ENCODE results near the gene RASGRP1.
A peak's percentile ranks its signal among the peaks of the same experiment; 100 is the strongest.

RASGRP1 gene

DNA sequence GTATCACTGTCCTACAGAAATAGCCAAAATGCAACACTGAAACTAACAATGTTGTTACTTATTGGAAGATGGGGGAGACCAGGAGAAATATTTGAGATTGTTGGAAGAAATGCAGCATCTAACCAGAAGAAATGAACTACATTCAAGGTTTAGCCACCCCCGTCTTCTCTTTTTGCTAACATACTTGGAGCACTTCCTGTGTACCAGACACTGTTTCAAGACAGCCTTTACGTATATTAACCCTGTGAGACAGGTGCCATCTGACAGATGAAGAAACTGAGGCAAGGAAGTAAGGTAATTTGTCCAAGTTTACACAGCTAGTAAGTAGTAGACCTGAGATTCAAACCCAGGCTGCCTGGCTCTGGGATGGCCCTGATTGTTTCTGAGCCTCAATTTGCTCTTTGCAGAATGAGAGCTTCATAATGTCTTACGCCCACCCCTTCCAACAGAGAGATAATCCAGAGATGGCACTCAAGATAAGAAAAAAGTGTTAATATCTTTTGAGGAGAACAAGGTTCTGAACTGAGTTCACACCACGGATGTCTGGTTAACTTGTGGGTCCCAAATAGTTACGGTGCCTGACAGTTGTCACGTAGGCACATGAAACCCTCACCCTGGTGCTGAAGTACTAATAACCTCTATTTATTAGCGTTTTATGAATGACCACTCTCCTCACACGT lies 26.1 kb downstream of the RASGRP1 start:
- DNase-seq (ENCODE audit: insufficient read length, low spot score) = no peak
- FAIRE-seq = no peak

DNA sequence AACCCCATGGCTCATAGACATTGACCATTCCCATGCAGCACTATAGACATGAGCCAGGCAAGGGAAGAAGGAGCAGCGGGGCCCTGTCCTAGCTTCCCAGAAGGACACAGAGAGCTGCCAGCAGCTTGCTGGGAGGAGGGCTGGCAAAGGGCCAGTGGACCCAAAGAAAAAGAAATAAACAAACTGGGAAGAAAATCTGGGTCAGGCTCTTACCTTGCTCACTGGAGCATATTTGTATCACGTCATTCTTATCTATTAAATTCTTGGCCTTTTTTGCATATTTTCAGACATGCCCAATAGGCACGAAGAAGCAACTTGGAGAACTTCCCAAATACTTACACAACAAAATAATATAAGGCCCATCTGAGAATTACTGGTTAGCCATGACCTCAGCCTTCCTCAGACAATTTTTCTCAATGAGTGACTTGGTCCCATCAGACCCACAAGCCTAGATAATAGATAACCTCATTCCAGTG lies 28.4 kb downstream of the RASGRP1 start:
- no peak for FAIRE-seq
- no peak for DNase-seq (ENCODE audit: insufficient read length, low spot score)

- DNase-seq (ENCODE audit: insufficient read length, low spot score) (no peak), FAIRE-seq (no peak)
These were observed 29.0 kb downstream of the RASGRP1 start for GRCh38 chr15:38535491-38536200.

- DNase-seq (ENCODE audit: insufficient read length, low spot score) (no peak), FAIRE-seq (no peak)
These were observed 29.9 kb downstream of the RASGRP1 start for GRCh38 chr15:38534691-38535090.

DNA sequence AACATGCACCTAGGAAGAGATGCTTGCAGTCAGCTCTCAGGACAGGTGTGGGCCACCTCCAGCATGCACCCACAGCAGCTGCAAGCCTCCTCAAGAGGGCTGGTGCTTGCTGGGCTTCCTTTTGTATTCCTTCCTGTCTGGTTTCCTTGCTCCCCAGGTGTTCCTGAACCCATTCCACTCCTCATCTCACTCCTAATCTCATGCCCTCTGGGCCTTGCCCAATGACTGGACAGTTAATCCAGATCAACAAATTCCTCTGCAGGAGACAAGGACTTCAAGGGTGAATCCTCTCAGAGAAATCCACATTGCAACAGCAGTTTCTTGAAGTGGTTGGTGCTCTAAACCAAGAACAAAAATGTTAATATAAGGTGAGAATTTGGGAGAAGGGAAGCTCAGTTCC lies 30.7 kb downstream of the RASGRP1 start:
- DNase-seq (ENCODE audit: insufficient read length, low spot score) = no peak
- no peak for FAIRE-seq

GRCh38 chr15:38533416-38533915 lies 31.1 kb downstream of the RASGRP1 start:
- FAIRE-seq = no peak
- DNase-seq (ENCODE audit: insufficient read length, low spot score) = no peak

- FAIRE-seq (no peak), DNase-seq (ENCODE audit: insufficient read length, low spot score) (no peak)
These were observed 31.9 kb downstream of the RASGRP1 start for GRCh38 chr15:38532728-38533127.

GRCh38 chr15:38531509-38531908 lies 33.1 kb downstream of the RASGRP1 start:
- DNase-seq (ENCODE audit: insufficient read length, low spot score) (peak; percentile 26), FAIRE-seq (no peak)

- no peak for FAIRE-seq
These were observed 34.5 kb downstream of the RASGRP1 start for GRCh38 chr15:38530113-38530512.

GRCh38 chr15:38528294-38528693 lies 36.3 kb downstream of the RASGRP1 start:
- FAIRE-seq (no peak), DNase-seq (ENCODE audit: insufficient read length, low spot score) (no peak)

More at GRCh38 chr15:38530113-38530512, 34.5 kb downstream of the RASGRP1 start:
- no peak for DNase-seq (ENCODE audit: insufficient read length, low spot score)

DNA sequence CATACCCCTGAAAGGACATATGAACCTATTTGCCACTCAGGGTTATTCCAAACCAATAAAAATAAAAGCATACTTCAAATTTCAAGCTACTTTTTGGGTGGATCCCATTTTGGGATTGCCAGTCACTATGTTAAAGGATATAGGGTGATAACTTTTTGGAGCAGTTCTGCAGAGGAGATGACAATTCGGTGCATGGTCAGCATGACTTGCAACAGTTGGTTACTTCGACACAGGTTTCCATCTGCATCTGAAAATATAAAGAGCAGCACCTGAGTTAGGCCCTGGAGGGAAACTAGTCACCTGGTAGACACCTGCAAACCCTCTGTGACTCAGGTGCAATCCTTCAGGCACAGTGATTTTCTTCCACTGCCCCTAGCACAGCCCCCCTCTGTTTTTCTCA lies 38.5 kb downstream of the RASGRP1 start:
- DNase-seq (ENCODE audit: insufficient read length, low spot score) (no peak), FAIRE-seq (no peak)

GRCh38 chr15:38525489-38525888 lies 39.1 kb downstream of the RASGRP1 start:
- DNase-seq (ENCODE audit: insufficient read length, low spot score) (no peak), FAIRE-seq (no peak)

- no peak for DNase-seq (ENCODE audit: insufficient read length, low spot score)
- FAIRE-seq = no peak
These were observed 40.5 kb downstream of the RASGRP1 start for GRCh38 chr15:38524156-38524555.

- DNase-seq (ENCODE audit: insufficient read length, low spot score) = no peak
- FAIRE-seq = no peak
These were observed 41.7 kb downstream of the RASGRP1 start for GRCh38 chr15:38522922-38523321.

GRCh38 chr15:38521316-38521715 lies 43.3 kb downstream of the RASGRP1 start:
- FAIRE-seq = no peak
- DNase-seq (ENCODE audit: insufficient read length, low spot score) = no peak

DNA sequence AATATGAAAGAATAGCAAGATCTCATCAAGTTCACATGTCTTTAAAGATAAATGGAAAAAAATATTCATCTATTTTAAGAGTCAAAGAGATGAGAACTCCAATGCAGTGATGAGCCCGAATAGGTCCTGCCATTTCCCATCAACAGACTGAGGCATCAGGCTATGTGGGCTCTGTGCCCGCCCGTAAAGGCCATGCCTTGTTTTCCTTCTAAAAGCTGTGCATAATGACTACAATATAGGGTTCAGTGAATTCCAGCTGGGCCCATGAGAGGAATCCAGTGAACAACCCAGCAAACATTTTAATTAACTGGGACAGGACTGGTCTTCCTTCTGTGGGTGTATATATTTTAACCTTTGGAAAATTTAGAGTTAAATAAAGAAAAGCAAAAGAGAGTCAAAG lies 44.6 kb downstream of the RASGRP1 start:
- DNase-seq (ENCODE audit: insufficient read length, low spot score) (no peak), FAIRE-seq (no peak)

- FAIRE-seq (no peak), DNase-seq (ENCODE audit: insufficient read length, low spot score) (no peak)
These were observed 46.5 kb downstream of the RASGRP1 start for GRCh38 chr15:38518084-38518483.

DNA sequence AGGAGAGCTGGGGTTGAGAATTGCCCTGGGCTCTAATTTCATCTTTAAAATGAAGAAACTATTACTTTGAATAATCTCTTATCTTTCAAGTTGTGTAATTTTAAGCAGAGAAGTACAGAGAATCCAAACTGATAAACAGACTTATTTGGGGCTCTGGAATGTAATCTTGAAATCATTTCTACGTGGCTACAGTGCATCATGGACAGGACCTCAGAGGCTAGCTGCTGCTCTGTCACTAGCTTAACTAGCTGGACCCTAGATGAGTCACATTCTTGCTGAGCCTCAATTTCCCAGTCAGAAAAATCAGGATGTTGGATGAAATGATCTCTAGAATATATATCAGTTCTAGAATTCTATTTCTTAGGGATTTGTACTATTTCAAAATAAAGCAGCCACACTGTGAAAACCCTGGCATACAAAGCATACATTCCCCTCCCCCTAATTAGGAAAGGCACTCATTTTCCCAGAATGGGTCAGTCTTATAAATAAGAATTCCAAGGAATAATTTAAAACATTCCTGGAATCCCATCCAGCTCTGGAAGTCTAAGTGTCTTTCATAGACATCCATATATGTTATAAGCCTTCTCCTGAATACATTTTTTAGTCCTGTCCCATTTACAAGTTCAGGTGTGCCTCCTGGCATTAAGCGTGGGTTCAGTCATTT lies 47.2 kb downstream of the RASGRP1 start:
- FAIRE-seq = no peak
- DNase-seq (ENCODE audit: insufficient read length, low spot score) = no peak

- FAIRE-seq = no peak
- DNase-seq (ENCODE audit: insufficient read length, low spot score) = no peak
These were observed 48.0 kb downstream of the RASGRP1 start for GRCh38 chr15:38516626-38517025.

GRCh38 chr15:38514601-38515000 lies 50.0 kb downstream of the RASGRP1 start:
- DNase-seq (ENCODE audit: insufficient read length, low spot score) = no peak
- FAIRE-seq = no peak

DNA sequence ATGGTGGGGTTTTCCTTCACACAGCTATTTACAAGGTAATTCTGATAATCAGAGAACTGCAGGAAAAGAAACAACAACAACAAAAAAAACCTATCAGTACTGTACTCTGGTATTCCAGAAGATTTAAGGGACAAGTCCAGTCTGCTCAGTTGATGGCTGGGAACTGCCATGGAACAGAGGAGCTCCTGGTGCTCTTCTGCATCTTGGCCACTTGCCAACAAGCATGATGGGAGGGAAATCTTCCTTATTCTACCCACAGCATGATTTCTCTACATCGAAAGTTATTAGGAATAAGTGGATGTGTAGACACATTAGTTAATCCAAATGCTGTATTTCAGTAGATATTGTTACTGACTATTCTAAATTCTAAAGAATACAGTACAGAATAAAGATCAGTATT lies 51.7 kb downstream of the RASGRP1 start:
- no peak for FAIRE-seq
- DNase-seq (ENCODE audit: insufficient read length, low spot score) = no peak

- FAIRE-seq (no peak), DNase-seq (ENCODE audit: insufficient read length, low spot score) (no peak)
These were observed 55.5 kb downstream of the RASGRP1 start for GRCh38 chr15:38509152-38509551.
